Measurements from ENCODE around the gene EMILIN2.
"Not testable (repeated sequence)": the region's sequence is repeated elsewhere in the genome, so short reads cannot be mapped to it uniquely, and the experiment has no call there.

Gene EMILIN2

DNA sequence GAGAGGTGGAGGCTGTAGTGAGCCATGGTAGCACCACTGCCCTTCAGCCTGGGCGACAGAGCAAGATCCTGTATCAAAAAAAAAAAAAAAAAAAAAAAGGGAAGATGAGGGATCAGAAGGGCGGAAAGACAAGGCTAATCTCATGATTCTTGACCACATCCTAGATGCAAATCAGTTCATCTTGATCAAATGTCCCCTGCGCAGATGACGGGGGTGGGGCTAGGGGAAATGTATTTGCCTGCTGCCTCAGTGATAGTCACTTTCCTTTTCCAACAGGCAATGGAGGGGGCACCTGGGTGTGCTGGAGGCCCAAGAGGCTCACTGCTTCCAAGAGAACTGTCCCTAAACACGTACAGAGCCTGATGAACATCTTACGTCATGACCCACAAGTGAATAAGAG lies 3.7 kb upstream of the EMILIN2 start:
- DNase-seq: no peak

DNA sequence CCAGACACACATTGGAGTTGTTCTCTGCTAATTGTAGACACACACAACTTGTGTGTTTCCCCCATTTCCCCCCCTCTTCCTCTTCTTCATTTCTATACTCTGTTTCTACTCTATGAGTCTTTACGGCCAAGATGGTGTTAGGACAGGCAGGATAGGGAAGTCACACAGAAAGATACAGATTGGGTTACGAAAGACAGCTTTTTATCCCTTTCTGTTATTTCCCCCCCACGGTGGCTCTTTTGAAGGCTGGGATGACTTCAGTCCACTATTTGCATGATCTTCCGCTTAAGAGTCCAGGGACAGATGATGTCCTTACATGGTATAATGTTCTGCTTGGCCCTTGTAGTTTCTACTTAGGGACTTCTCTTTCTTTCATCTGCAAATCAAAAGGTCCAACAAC lies 1.6 kb upstream of the EMILIN2 start:
- DNase-seq: no peak

DNA sequence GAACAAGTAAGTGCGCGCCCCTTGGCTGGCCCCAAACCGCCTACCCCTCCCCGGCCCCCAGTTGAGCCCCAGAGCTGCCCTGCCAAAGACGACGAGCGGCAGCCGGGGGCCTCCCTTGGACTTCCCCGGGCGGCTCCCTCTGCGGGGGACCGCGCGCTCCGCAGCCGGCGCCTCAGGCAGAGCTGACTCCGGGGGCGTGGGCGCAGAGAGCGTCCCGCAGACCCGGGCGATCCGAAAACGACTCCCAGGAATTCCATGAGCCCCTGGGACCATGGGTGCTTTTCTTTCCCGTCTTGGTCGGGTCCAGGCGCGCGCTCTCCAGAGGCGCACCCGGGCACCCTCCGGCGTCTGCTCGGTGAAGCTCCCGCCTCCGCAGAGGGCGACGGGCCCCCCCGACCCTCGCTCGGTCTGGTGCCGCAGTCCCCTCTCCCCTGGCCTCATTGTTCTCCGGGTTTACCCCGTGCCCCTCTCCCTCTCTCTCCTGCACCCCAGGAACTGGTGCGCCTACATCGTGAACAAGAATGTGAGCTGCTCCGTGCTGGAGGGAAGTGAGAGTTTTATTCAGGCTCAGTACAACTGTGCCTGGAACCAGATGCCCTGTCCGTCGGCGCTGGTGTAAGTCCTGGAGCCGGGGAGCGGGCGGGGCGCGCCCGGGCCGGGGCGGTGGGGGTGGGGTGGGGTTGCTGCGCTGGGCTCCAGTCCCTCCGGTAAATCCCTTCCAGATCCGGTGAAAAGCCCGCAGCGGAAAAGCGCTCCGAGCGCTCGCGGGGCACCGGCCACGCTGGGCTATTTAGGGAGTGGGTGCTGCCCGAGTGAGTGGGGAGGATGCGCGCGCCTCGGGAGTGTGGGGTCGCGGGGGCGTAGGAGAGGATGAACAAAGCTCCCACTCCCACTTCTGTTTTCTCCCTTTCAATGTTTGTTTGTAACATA lies 776 bp downstream of the EMILIN2 start:
- no peak for DNase-seq

GRCh38 chr18:2848247-2849246 lies 1.7 kb downstream of the EMILIN2 start:
- no peak for DNase-seq

DNA sequence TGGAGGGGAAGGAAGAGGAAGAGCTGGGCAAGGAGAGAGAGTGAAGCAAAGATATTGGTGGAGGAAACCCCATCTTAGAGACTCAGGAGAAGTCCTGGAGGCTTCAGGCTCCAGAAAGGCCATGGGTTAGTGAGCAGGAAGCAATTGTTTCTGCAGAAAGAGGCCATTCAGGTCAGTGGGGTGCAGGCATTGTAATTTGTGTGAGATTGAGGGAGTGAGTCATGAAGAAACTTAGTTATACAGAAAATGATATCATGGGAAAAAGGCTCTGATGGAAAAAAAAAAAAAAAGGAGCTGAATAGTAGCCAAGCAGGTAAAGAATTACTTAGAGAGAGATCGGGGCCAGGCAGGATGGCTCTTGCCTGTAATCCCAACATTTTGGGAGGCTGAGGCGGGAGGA lies 4.0 kb downstream of the EMILIN2 start:
- DNase-seq: no peak

DNA sequence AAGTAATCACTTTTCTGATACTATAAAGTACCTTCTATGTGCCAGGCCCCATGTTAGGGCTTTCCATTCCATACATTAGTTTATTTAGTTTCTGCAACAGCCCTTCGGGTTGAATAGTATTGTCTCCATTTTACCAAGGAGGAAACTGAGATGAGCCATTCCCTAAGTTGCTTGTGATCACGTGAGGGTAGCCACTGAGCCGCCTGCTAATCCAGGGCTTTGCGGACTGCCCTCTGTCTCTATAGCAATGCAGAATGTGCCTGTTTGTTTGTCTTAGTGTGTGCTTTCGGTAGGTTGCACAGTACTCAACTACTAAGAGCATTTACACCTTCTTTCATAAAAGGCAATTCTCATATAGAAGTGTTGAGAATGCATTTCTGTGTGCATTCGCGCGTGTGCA lies 5.0 kb downstream of the EMILIN2 start:
- DNase-seq: no peak

DNA sequence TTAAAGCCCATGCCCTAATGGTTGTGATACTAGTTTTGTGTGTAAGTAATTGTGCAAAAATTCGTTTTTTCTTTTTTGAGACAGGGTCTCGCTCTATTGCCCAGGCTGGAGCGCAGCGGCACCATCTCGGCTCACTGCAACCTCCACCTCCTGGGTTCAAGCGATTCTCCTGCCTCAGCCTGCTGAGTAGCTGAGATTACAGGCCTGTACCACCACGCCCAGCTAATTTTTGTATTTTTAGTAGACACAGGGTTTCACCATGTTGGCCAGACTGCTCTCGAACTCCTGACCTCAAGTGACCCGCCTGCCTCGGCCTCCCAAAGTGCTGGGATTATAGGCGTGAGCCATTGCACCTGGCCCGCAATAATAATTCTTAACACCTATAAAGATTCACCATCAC lies 5.7 kb downstream of the EMILIN2 start:
- not testable (repeated sequence) for DNase-seq

DNA sequence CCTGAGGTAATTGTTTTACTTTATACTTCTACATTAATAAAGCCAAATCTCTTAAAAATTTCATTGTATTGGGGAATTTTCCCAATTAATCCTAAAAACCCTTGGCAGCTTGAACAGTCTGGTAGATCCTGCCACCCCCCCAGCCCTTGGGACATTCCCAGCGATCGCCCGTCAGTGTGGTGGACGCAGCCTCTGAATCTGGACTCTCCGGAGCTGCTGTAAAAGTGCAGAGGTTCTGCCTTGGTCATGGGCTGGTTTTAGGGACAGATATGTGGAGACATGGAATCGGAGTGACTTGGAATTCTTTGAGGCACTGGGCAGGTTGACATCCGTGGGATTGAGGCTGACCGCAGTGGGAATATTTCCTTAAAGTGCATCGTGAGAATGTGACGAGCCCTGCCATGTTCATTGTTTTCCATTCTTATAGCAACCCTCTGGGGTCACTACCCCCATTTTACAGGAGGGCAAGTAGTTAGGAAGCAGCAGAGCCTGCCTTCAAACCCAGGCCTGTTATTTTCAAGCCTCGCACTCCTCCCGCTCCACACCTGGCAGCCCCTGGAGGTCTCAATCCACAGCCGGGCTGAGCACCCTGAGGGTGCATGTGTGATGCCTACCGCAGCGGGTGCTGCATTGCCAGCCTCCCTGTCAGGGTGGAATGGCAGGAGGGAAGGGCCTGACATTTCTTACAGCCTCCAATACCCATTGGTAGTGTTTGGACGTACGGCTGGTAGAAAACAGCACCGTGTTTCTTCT lies 6.5 kb downstream of the EMILIN2 start:
- no peak for DNase-seq

DNA sequence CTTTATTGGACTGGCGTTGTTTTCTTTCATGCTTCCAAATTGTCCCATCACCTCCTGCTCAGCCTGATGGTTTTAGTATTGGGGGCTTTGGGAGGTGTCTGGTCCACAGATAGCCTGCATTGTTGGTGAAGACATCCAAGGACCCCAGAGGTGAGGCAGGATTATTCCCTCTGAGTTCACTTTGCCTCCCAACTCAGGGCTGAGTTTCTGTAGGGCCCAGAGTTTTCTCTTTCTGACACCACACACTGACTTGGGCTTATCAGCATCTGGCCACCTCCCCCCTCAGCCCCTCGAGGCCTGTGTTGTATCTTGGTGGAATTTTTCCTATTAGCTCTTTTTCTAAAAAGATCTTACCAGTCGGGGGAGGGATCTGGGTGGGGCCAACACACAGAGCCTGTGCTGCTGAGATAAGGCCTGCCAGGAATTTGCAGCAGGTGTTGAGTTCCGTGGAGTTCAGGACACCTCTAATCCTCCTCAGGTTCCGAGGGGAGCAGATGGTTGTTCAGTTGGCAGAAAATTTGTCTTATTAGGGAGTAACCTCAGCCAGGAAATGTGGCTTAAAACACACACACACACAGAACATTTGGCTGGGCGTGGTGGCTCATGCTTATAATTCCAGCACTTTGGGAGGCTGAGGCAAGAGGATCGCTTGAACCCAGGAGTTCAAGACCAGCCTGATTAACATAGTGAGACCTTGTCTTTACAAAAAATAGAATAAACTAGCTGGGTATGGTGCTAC lies 7.3 kb downstream of the EMILIN2 start:
- DNase-seq: no peak

- DNase-seq: no peak
Measured at GRCh38 chr18:2854875-2855274, 8.1 kb downstream of the EMILIN2 start.

GRCh38 chr18:2855560-2856350 lies 8.9 kb downstream of the EMILIN2 start:
- DNase-seq: no peak

DNA sequence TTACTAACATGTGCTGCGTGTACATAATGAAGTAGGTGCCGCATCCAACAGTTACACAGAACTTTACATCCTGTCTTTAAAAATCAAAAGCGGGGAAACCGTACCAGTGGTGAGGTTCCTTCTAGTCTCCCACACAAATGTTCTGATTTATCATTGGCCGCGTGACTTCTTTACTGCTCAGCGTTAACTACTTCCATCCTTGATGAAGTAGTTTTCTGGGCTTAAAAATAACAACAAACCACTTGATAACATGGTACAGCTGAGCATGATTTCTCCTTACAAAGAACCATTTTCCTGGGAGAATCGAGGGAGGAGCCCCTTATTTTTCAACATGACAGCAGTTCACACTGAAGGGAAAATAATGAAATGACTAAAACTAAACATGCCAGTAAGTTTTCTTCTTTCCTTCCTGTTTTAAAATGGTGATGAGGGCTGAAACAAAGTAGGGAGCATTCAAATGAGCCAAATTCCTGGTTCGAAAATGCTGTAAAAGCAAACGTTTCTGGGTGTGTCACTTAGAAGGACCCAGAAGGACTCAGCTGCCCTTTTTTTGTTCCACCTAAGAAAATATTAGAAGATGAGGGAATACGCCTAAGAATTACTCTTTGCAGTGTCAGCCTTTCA lies 9.9 kb downstream of the EMILIN2 start:
- DNase-seq: no peak

DNA sequence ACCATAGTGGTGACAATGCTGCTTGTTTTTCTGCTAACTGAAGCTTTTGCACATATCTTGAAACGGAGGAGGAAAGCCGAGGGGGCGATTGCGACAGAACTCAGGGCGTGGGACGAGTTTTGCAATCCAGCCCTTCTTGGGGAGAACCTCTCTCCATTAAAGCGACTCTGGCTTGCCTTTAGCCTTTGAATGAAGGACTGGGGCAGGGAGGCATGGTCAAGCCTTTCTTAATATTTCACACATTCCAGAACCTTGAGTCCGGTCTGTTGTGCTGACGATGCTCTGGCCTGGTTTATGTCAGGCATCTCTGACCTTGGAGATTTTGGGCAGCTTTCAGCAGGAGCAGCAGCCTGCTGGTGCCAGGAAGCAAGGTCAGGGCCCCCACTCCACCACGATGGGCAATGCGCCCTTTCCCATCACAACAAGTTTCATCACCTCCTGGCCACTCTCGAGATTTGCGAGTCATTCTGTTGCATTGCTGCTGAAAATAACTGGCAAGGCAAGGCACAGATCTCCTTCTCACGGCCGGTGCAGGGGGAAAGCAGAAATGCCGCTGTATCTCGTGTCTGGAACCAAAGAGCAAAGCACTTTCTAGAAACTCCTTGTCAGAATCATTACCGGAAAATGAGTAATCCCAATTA lies 10.8 kb downstream of the EMILIN2 start:
- DNase-seq: no peak

- not testable (repeated sequence) for DNase-seq
Measured at GRCh38 chr18:2860397-2860796, 13.6 kb downstream of the EMILIN2 start.

GRCh38 chr18:2863997-2864396 lies 17.2 kb downstream of the EMILIN2 start:
- not testable (repeated sequence) for DNase-seq

DNA sequence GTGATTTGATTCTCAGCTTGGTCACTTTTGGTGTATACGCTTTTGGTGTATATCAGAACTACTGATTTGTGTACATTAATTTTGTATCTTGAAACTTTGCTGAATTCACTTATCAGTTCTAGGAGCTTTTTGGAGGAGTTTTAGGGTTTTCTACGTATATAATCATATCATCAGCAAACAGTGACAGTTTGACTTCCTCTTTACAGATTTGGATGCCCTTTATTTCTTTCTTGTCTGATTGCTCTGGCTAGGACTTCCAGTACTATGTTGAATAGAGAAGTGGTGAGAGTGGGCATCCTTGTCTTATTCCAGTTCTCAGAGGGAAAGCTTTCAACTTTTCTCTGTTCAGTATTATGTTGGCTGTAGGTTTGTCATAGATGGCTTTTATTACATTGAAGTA lies 19.7 kb downstream of the EMILIN2 start:
- DNase-seq: not testable (repeated sequence)

DNA sequence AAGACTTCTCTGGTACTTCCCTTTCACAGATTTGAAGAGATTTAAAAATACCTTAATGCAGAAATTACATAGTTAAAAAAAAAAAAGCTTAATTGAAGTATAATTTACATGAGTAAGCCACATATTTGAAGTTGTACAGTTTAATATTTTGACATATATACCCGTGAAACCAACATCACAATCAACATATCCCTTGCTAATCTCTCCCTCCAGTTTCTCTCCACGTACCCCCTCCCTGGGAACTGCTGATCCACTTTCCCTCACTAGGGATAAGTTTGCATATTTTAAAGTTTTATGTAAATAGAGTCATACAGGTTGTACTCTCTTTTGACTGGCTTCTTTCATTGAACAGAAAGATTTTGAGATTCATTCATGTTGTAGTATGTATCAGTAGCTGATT lies 22.4 kb downstream of the EMILIN2 start:
- DNase-seq: no peak

DNA sequence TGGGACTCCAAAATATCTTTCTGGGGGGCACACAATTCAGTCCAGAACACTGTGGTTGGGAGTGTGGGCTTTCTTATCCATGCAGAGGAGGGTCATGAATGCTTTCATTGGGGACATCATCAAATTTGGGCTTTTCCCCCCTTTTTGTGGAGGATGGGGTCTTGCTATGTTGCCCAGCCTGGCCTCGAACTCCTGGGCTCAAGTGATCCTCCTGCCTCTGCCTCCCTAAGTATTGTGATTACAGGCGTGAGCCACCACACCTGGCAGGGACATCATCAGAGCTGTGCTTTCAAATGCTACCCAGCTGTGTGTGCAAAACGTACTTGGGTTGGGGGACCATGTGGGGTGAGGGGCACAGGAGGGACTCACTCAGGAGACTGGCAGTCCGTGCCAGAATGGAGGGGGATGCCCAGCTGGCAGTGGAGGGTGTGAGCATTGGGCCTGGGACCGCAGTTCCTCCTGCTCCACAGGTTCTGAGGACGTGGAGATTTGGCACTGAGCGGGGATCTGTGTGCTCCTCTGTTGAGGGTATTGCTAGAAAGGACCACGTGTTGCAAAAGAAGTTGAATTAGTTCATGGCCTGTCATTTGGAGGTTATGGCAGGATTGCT lies 24.4 kb downstream of the EMILIN2 start:
- DNase-seq: no peak

Data from anterior cingulate cortex (tissue), 58 donors.